ENCODE results near the gene GLIPR1.

GLIPR1 gene

DNA sequence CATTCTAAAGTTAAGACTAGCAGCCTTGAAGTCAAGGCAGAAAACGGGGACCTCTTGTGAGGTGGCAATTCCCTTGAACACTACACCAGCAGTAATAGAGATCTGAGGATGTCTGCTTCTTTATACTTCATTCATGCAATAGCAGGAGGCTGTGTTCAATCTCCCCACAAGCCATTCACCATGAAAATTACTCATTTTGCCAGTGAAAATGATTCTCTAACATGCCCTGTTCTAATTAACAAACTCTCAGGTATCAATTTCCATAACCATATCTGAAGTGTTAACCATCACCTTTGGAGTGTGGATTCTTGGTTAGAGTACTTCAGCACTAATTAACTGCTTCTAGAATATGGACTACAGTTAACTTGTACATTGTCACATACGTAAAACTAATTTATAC lies 3.4 kb upstream of the GLIPR1 start:
- no peak for DNase-seq (ENCODE audit: extremely low spot score)
- TF ChIP-seq CTCF (IDR thresholded peaks at IDR 0.05; ENCODE audit: control extremely low read depth, extremely low read depth, low read depth, missing control alignments): no peak
- ChIA-PET POLR2A (no interaction called here), CTCF (interaction anchor here (0.8 to 10.8 kb wide), 6 partner anchors 8 to 145 kb away, joined by 3 to 93 read pairs (median 4); partner anchors contain the start of genes CAPS2 and GLIPR1L1)

GRCh38 chr12:75478116-75478794 lies 2.3 kb upstream of the GLIPR1 start:
- no peak for DNase-seq (ENCODE audit: extremely low spot score)
- CTCF ChIA-PET: interaction anchor here (0.8 to 10.8 kb wide), 9 partner anchors 10 to 789 kb away, joined by 3 to 93 read pairs (median 3); partner anchors contain the start of genes CAPS2, GLIPR1L1, GLIPR1L2 and KRR1

DNA sequence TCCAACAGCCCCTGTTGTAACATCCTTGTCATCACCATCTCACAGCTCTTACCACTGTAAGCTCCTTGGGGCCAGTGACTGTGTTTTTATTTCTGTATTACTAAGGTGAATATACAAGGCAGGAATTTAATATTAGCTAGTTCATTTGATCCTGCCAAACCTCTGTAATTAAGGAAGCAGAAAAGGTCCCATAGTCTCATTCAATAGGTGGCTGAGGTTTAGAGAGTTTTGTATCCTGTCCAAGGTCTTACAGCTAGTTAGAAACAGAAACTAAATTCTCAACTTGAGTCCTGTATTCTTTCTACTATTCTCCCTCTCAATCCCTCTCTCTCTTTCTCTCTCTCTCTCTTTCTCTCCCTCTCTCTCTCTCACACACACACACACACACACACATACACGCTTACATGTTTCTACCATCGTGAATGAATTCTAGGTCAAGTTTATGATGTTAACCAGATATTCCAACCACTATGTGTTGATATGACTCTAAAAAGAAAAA lies 543 bp upstream of the GLIPR1 start:
- no peak for DNase-seq (ENCODE audit: extremely low spot score)
- TF ChIP-seq CTCF (IDR thresholded peaks at IDR 0.05; ENCODE audit: control extremely low read depth, extremely low read depth, low read depth, missing control alignments): no peak
- CTCF ChIA-PET: interaction anchor here (1.0 to 10.8 kb wide), 7 partner anchors 9 to 192 kb away, joined by 3 to 93 read pairs (median 3); partner anchors contain the start of genes CAPS2, GLIPR1L1, GLIPR1L2 and KRR1
- POLR2A ChIA-PET: interaction anchor here (1.0 kb wide), 1 partner anchor 89 kb away, joined by 5 read pairs; no protein-coding TSS in a partner anchor

More at GRCh38 chr12:75478116-75478794, 2.3 kb upstream of the GLIPR1 start:
- TF ChIP-seq CTCF (IDR thresholded peaks at IDR 0.05; ENCODE audit: control extremely low read depth, extremely low read depth, low read depth, missing control alignments): no peak
- POLR2A ChIA-PET: no interaction called here

- no peak for TF ChIP-seq CTCF (IDR thresholded peaks at IDR 0.05; ENCODE audit: control extremely low read depth, extremely low read depth, low read depth, missing control alignments)
- DNase-seq (ENCODE audit: extremely low spot score): no peak
- POLR2A ChIA-PET: interaction anchor here (1.0 kb wide), 1 partner anchor 90 kb away, joined by 5 read pairs; no protein-coding TSS in a partner anchor
- CTCF ChIA-PET: interaction anchor here (0.7 to 10.8 kb wide), 9 partner anchors 11 to 556 kb away, joined by 3 to 93 read pairs (median 5); partner anchors contain the start of genes CAPS2, GLIPR1L1 and GLIPR1L2
Measured at GRCh38 chr12:75481013-75481705, 604 bp downstream of the GLIPR1 start.

DNA sequence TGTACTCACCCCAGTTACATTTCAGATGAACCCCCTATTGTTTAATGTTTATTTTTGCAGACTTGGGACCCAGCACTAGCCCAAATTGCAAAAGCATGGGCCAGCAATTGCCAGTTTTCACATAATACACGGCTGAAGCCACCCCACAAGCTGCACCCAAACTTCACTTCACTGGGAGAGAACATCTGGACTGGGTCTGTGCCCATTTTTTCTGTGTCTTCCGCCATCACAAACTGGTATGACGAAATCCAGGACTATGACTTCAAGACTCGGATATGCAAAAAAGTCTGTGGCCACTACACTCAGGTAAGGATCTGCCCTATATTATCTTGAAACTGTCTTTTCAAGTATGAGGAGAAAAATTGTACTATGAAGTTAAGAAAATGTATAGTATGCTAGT lies 1.2 kb downstream of the GLIPR1 start:
- ChIA-PET CTCF (interaction anchor here (1.3 to 10.8 kb wide), 7 partner anchors 14 to 555 kb away, joined by 3 to 93 read pairs (median 5); partner anchors contain the start of genes CAPS2, GLIPR1L1 and GLIPR1L2), POLR2A (no interaction called here)
- no peak for DNase-seq (ENCODE audit: extremely low spot score)
- no peak for TF ChIP-seq CTCF (IDR thresholded peaks at IDR 0.05; ENCODE audit: control extremely low read depth, extremely low read depth, low read depth, missing control alignments)

- TF ChIP-seq CTCF (IDR thresholded peaks at IDR 0.05; ENCODE audit: control extremely low read depth, extremely low read depth, low read depth, missing control alignments): no peak
- ChIA-PET CTCF (interaction anchor here (0.6 to 10.8 kb wide), 14 partner anchors 8 to 555 kb away, joined by 3 to 93 read pairs (median 22); partner anchors contain the start of genes CAPS2, GLIPR1L1, GLIPR1L2 and PHLDA1), POLR2A (no interaction called here)
- no peak for DNase-seq (ENCODE audit: extremely low spot score)
Measured at GRCh38 chr12:75482646-75483045, 2.1 kb downstream of the GLIPR1 start.
